Ascending aorta (tissue), 2 donors: ENCODE data around the gene FAM219A. TPM values are rescaled to one million over a fixed set of nuclear protein-coding genes. Genes with fewer than 3 reads are reported as not detected.
A peak's percentile ranks its signal among the peaks of the same experiment; 100 is the strongest.

Experiments
- DNase-seq, 2 donors: peaks; one replicate each; pipeline ENCODE4 v3.0.0-alpha.2; 2019; ENCODE audit warnings: low spot score in 2 of 2
- H3K27ac ChIP-seq, 2 donors: fragments of 200-600 bp; sonication (generic); one replicate each; pipeline ENCODE4 v1.5.1; 2016 to 2017; ENCODE audit warnings: mild to moderate bottlenecking in 1 of 2
- H3K27me3 ChIP-seq: fragments of 200-600 bp; sonication (generic); one replicate; pipeline ENCODE4 v1.5.1; 2017
- H3K36me3 ChIP-seq, 2 donors: fragments of 200-600 bp; sonication (generic); one replicate each; pipeline ENCODE4 v1.5.1; 2016
- H3K4me1 ChIP-seq, 2 donors: fragments of 200-600 bp; sonication (generic); one replicate each; pipeline ENCODE4 v1.5.1; 2016 to 2017; ENCODE audit warnings: mild to moderate bottlenecking in 1 of 2
- H3K4me3 ChIP-seq, 2 donors: fragments of 200-600 bp; sonication (generic); one replicate each; pipeline ENCODE4 v1.5.1; 2016 to 2017; ENCODE audit warnings: mild to moderate bottlenecking in 1 of 2
- H3K9me3 ChIP-seq, 2 donors: fragments of 200-600 bp; sonication (generic); one replicate each; pipeline ENCODE4 v1.5.1; 2016
- intact Hi-C: fragments of 100-400 bp; cut with DNase I; formaldehyde crosslinking; loops from one replicate; pipeline ENCODE4 v1.15.1; 2023
- total RNA-seq: library from RNA; depleted of rRNA; stranded (reverse); fragments of >200 nt; gene quantifications from one replicate; pipeline ENCODE4 v1.1.0, GENCODE V29; 2016
- TF ChIP-seq, protein P1 (sequence below), 3 experiments: fragments of 200-600 bp in 2 of 3; fragments of 450-650 bp in 1 of 3; sonication (generic) in 2 of 3; IDR thresholded peaks; one replicate each; pipeline ENCODE4 v1.5.1; 2016 to 2019; ENCODE audit warnings: antibody characterized with exemption in 3 of 3, mild to moderate bottlenecking in 1 of 3, moderate library complexity in 1 of 3

FAM219A gene
- total RNA-seq, 1 donor from 2014 or later, result 26.8 TPM

DNA sequence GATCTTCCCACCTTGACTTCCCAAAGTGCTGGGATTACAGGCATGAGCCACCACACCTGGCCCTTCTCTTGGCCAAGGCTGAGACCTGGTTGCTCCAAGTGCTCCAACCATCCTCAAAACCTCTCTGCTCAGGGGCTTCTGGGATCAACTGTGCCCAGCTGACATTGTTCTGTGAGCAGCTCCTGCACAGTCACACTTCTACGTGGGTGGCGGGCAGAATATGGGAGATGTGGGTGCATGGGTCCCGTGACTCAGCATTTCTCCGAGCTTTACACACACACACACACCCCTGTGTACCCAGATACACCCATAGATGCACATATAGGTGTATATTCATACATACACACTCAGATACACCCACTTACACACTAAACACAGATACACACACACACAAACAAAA, 71.1 kb downstream of the FAM219A start:
- Histone ChIP-seq H3K27me3 (no peaks in the 10 kb centered on the region), H3K27ac (no peak overlapping the region), H3K4me3 (no peak overlapping the region), H3K4me1 (no peaks in the 10 kb centered on the region), H3K36me3 (no peaks in the 10 kb centered on the region), H3K9me3 (no peaks in the 10 kb centered on the region)
- intact Hi-C loops, result no loop called here
- TF ChIP-seq, protein P1, sequence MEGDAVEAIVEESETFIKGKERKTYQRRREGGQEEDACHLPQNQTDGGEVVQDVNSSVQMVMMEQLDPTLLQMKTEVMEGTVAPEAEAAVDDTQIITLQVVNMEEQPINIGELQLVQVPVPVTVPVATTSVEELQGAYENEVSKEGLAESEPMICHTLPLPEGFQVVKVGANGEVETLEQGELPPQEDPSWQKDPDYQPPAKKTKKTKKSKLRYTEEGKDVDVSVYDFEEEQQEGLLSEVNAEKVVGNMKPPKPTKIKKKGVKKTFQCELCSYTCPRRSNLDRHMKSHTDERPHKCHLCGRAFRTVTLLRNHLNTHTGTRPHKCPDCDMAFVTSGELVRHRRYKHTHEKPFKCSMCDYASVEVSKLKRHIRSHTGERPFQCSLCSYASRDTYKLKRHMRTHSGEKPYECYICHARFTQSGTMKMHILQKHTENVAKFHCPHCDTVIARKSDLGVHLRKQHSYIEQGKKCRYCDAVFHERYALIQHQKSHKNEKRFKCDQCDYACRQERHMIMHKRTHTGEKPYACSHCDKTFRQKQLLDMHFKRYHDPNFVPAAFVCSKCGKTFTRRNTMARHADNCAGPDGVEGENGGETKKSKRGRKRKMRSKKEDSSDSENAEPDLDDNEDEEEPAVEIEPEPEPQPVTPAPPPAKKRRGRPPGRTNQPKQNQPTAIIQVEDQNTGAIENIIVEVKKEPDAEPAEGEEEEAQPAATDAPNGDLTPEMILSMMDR (IDR thresholded peaks at IDR 0.05), result no peak
- no peak for DNase-seq

DNA sequence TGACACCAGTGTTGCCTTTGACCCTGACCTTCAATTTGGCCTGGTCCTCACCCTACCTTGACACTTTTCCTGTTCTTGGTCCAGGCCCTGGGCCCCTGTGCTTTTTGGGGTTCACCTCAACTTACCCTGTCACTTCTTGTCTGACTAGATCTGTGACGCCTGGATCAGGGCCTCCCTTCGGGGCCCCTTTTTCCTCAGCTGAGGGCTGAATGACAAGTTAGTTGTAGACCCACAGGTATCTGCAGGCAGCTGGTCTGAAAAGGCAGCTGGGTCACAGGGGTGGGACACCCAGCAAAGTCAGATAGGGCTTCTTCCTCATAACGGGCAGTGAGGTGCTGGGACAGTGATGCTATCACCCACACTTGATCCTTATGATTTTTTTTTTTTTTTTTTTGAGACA, 71.7 kb downstream of the FAM219A start:
- no peaks in the 10 kb centered on the region for H3K9me3 ChIP-seq
- TF ChIP-seq, protein P1 (IDR thresholded peaks at IDR 0.05), result no peak

DNA sequence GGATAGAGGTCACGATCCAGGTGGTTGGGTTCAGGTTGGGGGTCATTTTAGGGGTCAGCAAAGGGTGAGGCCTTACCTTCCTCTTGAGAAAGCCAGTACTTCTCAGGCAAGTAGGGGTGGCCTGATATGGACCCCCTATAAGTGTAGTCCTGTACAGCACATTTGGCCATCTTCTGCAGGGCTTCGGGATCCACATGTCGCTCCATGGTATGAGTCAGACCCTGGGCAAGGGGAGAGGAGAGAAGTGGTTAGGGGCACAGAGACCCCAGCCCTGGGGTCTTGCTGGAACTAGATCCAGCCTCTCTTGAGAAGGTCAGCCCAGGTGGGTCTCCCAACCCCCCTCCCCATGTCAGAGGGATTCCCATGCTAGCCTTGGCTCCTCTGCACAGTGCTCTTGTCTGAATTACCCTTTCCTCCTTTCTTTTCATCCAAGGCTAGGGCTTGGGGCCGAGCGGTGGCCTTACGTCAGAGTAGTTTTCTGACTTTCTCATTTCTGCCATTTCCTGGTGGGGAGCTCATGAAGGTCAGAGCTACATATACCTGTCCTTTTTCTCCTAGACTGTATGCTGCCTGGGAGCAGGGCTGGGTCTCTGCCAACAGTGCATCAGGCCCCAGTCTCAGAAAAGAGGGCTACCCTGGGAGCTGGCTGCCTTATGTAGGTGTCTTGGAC, 72.7 kb downstream of the FAM219A start:
- intact Hi-C loops, result no loop called here
- Histone ChIP-seq H3K9me3 (no peaks in the 10 kb centered on the region), H3K27ac (no peak overlapping the region), H3K27me3 (no peaks in the 10 kb centered on the region), H3K4me1 (peaks cover 0 to 4% of the 10 kb centered on the region in 2 donors), H3K36me3 (no peaks in the 10 kb centered on the region), H3K4me3 (no peak overlapping the region)
- TF ChIP-seq, protein P1 (IDR thresholded peaks at IDR 0.05), result no peak
- DNase-seq, result no peak

More for the DNA sequence above, 71.7 kb downstream of the FAM219A start:
- no peak overlapping the region for H3K27ac ChIP-seq
- no peak overlapping the region for H3K4me3 ChIP-seq
- intact Hi-C loops, result no loop called here
- no peaks in the 10 kb centered on the region for H3K27me3 ChIP-seq
- no peaks in the 10 kb centered on the region for H3K4me1 ChIP-seq
- no peaks in the 10 kb centered on the region for H3K36me3 ChIP-seq
- DNase-seq, result no peak

DNA sequence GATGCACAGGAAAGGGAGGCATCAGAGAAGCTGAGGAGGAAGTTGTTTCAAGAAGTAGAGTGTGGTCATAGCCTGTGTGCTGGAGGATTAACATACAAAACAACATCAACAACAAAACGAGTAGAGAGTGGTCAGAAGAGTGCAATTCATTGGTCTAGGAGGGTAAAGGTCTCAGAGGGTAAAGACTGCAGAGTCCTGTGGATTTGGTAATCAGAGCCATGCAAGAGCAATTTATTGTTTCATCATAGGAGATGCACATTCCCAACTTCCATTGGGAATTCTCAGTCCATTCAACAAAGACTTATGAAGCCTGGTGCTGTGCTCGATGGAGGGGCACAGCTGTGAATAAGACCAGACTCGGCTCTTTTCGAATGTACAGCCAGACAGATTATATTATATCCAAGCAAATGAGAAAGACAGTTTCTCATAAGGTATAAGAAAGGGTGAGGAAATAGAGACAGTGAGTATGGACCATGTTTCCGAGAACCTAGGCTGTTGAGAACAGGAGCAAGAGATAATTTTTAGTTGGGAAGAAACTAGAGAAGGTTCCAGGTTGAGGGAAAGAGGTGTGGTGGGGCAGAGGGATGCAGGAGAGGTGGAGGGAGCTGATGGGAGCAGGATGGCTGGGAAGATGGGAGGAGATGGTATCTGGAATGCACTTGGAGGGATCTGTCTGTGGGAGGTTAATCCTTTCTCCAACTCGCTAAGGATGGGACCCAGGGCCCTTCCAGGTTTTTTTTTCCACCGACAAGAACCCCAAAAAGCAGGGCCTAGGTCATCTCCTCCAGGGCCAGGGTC, 73.8 kb downstream of the FAM219A start:
- Histone ChIP-seq H3K36me3 (no peaks in the 10 kb centered on the region), H3K4me3 (no peak overlapping the region), H3K27ac (no peak overlapping the region), H3K4me1 (peaks cover 7 to 13% of the 10 kb centered on the region in 2 donors), H3K9me3 (no peaks in the 10 kb centered on the region), H3K27me3 (no peaks in the 10 kb centered on the region)
- DNase-seq, result peak in 1 of 2 donors; percentile 53
- TF ChIP-seq, protein P1 (IDR thresholded peaks at IDR 0.05), result no peak
- intact Hi-C loops, result no loop called here

DNA sequence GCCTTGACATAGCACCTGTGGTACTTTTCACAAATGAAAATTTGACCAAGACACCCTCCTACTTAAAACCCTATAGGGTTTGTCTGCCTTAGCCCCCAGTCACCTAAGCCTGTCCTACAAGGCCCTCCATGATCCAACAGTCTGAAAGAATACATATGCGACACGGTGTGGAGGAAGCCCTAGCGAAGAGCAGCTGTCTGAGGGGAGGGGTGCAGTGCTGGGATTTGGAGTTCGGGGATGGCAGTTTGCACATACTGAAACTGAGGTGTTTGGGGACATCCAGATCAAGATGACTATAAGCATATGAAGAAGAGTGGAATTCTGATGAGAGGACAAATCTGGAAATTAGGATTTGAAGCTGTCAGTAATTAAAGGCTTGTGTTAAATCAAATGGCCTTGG, 74.5 kb downstream of the FAM219A start:
- Histone ChIP-seq H3K27me3 (no peaks in the 10 kb centered on the region), H3K9me3 (no peaks in the 10 kb centered on the region), H3K4me3 (no peak overlapping the region), H3K4me1 (peaks cover 7 to 13% of the 10 kb centered on the region in 2 donors), H3K27ac (no peak overlapping the region), H3K36me3 (no peaks in the 10 kb centered on the region)
- DNase-seq, result peak in 1 of 2 donors; percentile 12
- intact Hi-C loops, result no loop called here
- TF ChIP-seq, protein P1 (IDR thresholded peaks at IDR 0.05), result no peak
